GM19099 (cell line): ENCODE measurements around the gene CAPZA2.

Experiments
- POLR2A ChIP-seq: IDR thresholded peaks from 3 replicates; pipeline ENCODE4 v1.6.1; 2011; ENCODE audit warnings: low read depth; ENCODE audit not compliant: insufficient read length; ENCODE audit errors: extremely low read depth

CAPZA2 gene

DNA sequence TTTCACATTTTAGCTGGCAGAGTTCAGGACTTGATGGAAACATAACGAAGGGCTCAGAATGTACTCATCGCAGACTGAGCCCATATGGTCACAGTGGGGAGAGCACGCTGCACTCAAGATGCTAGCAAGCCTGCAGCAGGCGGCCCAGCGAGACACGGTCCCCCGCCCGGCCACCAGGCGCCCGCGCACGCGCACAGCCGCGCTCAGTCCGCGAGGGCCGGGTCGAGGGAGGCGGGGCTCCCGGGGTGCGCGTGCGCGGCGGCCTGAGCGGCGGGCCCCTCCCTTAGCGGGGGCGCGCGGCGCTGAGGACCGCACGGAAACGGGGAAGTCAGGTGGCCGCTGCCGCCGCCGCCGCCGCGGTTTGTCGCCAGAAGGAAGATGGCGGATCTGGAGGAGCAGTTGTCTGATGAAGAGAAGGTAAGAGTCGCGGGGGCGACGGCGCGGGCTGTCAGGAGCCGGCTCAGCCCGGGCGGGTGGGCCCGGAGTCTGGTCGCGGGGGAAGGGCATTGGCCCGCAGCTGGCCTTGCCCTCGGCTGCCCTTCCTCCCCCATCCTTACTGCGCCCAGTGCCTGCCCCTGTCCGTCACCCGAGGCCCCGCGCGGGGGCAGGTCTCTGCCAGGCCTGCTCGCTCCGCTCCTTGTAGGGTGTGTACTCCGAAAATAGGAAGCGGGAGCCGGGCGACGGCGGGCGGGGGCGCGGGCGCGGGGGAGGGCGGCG lies at the start of gene CAPZA2:
Gene CAPZA2 (plus strand): TSS at position 354 of the 717 bp plus-strand sequence. CDS start 25 bp downstream, at position 379.
- TF ChIP-seq POLR2A, result peak; percentile 93

DNA sequence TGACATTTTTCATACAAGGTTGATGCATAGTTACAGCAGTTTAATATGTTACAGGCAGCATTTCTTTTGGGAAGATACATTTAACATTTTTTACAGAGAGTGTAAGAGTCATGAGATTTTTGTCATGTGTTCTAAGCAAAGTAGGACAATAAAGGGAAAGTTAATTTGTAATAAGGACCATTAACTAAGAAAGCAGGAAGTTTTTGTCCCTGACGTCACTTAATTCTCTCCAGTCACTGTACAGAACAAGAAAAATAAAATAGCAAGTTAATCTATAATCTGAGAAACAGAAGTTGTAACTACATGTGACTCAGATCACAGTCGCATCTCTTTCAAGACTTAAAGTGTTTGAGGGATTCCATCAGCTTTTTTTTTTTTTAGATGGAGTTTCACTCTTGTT lies 49.5 kb upstream of the CAPZA2 start:
- TF ChIP-seq POLR2A, result no peak

DNA sequence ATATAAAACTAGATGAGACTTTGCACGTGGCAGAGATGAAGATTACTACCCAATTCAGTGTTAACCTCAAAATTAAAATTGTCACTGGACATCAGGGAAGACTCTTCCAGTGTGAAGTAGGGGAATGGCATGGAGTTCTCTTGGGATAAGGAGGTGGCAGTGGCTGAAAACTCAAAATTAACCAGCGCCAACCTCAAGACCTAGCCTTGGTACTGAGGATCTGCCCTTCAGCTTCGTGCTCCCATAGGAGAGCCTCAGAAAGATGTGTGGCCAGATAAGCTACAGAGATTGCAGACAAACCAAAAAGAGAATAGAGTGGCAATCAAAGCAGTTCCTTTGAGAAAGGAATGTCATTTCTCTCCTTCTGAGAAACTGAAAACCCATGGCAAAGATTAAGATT lies 47.3 kb upstream of the CAPZA2 start:
- TF ChIP-seq POLR2A, result no peak

DNA sequence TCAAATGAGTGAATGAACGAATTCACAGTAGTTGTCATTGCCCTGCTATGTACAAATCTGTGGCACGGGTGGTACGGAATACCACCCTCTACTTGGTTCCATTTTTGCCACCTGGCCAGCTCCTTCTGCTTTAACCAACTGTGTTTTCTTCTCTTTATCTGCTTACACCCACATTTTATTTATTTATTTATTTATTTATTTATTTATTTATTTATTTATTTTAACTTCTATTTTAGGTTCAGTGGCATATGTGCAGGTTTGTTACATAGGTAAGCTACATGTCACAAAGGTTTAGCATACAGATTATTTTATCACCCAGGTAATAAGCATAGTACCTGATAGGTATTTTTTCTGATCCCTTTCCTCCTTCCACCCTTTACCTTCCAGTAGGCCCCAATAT lies 42.2 kb upstream of the CAPZA2 start:
- TF ChIP-seq POLR2A, result no peak

DNA sequence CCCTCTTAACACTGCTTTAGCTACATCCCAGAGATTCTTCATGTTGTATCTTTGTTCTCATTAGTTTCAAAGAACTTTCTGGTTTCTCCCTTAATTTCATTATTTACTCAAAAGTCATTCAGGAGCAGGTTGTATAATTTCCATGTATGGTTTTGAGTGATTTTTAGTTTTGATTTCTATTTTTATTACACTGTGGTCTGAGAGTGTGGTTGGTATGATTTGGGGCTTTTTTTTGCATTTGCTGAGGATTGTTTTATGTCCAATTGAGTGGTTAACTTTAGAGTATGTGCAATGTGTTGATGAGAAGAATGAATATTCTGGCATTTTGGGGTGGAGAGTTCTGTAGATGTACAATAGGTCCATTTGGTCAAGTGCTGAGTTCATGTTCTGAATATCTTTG lies 37.9 kb upstream of the CAPZA2 start:
- no peak for TF ChIP-seq POLR2A

DNA sequence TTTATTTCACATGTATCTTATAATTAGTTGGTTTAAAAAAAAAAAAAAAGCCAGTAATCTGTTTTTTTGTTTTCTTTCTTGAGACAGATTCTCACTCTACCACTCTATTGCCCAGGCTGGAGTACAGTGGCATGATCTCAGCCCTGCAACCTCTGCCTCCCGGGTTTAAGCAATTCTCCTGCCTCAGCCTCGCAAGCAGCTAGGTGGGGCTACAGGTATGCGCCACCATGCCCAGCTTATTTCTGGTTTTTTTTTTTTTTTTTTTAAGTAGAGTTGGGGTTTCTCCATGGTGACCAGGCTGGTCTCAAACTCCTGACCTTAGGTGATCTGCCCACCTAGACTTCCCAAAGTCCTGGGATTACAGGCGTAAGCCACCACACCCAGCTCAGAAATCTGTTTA lies 34.1 kb upstream of the CAPZA2 start:
- TF ChIP-seq POLR2A, result no peak

DNA sequence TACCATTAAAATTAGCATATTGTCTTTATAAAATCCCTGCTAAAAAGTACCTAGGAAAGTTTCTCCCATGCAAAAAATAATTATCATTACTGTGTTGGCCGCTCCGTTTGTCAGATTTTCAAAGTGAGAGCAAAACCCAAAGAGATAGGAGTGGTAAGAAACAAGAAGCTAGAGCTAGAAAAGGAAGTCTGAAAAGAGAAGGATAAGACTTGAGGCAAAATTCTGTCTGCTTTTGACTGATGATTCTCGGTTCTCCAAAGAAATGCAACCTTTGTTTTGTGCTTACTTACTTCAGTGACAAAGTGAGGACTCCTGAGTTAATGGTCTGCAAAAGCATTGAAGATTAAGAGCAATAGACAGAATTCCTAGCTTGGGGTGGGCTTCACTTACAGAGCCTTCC lies 33.3 kb upstream of the CAPZA2 start:
- no peak for TF ChIP-seq POLR2A

DNA sequence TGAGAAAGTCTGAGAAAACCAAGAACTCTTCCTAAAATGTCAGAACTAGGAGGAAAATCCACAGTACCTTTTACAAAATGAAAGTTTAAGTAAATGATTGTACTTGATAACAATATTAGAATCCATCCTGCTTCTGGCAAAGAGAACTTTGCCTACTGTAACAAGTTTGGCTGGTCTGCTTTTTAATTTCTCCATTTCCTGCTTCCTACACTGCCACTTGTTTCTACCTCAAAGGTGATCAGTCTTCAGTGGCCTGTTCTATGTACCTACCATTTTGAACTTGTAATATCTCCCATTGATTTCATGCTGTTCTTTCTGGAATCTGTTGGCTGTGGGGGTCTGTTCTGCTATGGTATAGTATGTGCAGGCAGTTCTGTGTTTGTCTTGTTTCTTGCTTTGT lies 32.9 kb upstream of the CAPZA2 start:
- TF ChIP-seq POLR2A, result no peak

DNA sequence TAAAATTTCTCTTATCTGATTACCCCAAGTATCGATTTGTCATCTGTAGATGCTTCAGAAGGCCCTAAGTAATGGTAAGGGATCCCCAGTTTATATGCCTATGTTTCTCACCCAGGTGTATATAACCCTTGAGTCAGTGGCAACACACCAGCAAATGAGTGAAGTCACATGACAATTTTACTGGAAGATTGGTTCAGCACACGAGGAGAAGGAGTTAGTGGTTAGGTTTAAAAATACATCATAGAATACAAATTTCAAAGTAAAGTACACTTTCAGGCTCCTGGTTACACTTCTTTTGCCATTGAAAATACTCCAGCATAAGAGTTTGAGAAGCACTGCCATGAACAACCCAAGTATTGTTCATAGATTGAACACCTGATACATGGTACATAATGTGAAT lies 29.7 kb upstream of the CAPZA2 start:
- TF ChIP-seq POLR2A, result no peak

DNA sequence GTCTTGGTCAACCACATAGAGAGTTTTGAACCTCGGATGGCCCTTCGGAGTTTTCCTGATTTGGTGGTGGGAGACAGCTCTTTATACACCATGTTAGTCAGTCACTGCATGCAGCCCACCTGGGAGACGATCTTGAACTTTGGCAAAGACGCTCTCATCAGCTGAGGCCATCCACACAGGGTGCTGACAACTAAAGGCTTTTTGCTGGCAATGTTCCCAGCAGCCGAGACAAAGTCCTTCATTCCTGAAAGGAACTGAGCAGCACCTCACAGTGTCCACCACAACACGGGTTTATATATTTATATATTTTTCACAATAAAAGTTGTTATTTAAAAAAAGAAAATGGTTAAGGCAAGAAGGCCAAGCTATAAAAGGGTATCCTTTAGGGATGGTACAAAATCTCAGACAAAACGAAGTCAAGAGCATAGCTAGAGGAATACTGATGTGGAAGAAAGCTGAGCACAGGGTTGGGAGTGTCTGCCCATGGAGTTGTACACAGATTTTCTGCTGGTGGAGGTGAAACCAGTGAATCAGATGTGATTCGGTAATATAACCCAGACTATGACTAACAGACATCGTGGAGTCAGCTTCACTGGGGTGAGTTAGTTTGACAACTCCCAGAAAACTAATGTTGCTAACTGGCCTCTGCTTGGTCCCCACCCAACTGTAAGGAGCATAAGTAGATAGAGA lies 27.4 kb upstream of the CAPZA2 start:
- TF ChIP-seq POLR2A, result no peak

DNA sequence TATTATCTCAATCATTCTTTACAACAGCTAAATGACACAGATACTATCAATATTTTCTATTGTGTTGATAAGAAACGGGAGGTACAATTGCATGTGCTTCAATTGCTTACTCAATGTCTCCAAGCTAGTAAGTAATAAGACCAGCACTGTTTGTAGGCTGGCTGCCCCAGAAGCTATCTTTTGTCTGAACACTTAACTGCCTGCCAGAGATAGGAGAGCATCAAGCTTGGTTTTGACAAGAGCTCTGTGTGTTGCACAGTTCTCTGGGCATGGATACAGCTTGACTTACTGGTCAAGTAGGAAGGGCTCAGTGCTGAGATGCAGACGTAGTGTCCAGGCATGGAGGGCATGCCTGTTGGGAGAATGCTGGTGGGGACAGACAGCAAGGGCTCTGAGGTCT lies 26.3 kb upstream of the CAPZA2 start:
- TF ChIP-seq POLR2A, result no peak

DNA sequence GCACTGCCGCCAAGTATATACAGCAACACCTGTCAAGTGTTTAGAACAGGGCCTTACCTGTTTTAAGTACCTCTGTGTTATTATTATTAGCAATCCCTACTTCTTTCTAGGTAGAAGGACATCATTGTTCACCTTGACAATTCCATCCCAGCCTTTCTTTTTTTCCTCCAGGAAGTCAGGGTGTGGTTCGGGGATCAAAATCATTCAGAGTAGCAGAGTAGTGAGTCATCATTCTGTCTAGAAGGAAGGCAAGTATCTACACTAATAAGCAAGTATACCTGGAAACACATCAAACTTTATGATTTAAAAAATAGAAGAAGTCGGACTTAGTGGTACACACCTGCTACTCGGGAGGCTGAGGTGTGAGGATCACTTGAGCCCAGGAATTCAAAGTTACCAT lies 25.5 kb upstream of the CAPZA2 start:
- no peak for TF ChIP-seq POLR2A

DNA sequence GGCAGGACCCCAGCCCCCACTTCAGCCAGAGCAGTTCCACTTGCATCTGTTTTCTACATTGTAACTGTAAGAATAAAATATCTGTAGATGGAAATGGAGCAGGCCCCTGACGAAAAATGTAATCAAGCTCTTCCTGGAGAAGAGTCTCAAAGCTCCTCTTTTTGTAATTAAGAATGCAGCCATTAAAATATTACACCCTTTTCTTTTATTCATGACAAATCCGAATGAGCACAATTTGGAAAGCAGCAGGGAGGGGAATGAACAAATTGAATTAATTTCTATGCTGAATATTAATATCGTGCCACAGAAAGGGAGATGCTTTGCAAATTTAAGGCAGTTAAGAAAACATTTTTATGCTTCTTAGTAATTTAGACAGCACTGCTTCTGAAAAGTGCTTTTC lies 24.8 kb upstream of the CAPZA2 start:
- no peak for TF ChIP-seq POLR2A

DNA sequence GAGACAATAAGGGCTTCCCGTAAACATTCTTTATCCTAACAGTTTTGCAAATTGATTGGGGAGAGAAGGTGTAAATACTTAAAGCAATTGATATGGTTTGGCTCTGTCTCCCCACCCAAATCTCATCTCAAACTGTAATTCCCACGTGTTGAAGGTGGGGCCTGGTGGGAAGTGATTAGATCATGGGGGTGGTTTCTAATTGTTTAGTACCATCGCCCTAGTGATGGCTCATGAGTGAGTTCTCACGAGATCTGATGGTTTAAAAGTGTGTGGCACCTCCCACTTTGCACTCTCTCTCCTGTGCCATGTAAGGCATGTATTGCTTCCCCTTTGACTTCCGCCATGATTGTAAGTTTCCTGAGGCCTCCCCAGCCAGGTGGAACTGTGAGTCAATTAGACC lies 22.1 kb upstream of the CAPZA2 start:
- TF ChIP-seq POLR2A, result no peak

DNA sequence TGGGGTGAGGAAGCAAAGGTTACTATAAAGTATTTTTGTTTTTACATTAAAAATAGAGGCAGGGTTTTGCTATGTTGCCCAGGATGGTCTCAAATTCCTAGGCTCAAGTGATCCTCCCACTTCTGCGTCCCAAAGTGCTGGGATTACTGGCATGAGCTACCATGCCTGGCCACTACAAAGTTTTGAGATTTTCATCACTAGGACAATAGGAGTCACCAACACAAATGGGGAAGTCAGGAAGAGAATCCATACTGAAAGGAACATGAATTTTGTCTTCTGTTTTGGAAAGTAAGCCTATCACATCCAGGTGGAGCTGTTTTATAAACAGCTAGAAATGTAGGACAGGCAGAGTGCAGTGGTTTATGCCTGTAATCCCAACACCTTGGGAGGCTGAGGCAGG lies 20.0 kb upstream of the CAPZA2 start:
- no peak for TF ChIP-seq POLR2A

DNA sequence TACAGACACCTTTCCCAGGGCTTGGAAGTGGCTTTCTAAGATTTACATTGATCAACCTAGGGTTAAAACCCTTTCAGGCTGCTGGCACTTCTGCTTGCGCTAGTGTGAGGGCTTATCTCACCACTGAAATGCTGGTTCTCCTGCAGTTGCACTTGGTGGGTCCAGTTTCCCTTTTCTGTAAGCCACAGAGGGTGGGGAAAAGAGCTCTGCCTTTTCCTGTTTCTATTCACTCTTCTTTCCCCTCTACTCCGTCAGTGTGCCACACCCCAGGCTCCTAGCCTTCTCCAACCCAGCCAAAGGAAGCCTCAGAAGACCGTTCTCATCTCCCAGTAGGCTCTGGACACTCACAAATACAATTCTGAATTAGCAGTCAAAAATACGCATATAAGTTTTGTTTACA lies 19.0 kb upstream of the CAPZA2 start:
- no peak for TF ChIP-seq POLR2A
